ENCODE measurements around the gene UNC5C. TPM values are rescaled to one million over a fixed set of nuclear protein-coding genes. Genes with fewer than 3 reads are reported as not detected.

The UNC5C gene
- total RNA-seq, 1 experiment from 2014 or later: 8.2 TPM

- intact Hi-C loops (cut with micrococcal nuclease; ENCODE audit: unreplicated experiment) (no loop called here), in situ Hi-C loops (cut with HindIII; ENCODE audit: low pct_unique_long_range_greater_than_20kb, low sequenced_read_pairs) (no loop called here)
- Histone ChIP-seq H3K4me3 (ENCODE audit: low read depth in 2 of 2, low read length in 2 of 2) (no peak overlapping the region), H3K9me3 (ENCODE audit: control insufficient read depth, insufficient read depth, low read depth, low read length) (no peaks in the 10 kb centered on the region), H3K27me3 (ENCODE audit: control insufficient read depth, insufficient read depth, low read length) (no peaks in the 10 kb centered on the region), H3K36me3 (ENCODE audit: control insufficient read depth, insufficient read depth, low read length) (no peaks in the 10 kb centered on the region), H3K27ac (ENCODE audit: low read length) (no peak overlapping the region), H3K4me1 (ENCODE audit: control insufficient read depth, insufficient read depth, low read length) (no peaks in the 10 kb centered on the region)
- ATAC-seq: no peak
- CTCF ChIA-PET: no interaction called here
- no peak for TF ChIP-seq REST (IDR thresholded peaks at IDR 0.05; ENCODE audit: insufficient read depth in 1 of 2, low read depth in 2 of 2, low read length in 1 of 2)
- TF ChIP-seq TCF7L2 (IDR thresholded peaks at IDR 0.05; ENCODE audit: low read depth, low read length): no peak
- TF ChIP-seq SIN3A (IDR thresholded peaks at IDR 0.05; ENCODE audit: borderline replicate concordance, insufficient read depth, low read depth, low read length): no peak
- TF ChIP-seq, protein P1, sequence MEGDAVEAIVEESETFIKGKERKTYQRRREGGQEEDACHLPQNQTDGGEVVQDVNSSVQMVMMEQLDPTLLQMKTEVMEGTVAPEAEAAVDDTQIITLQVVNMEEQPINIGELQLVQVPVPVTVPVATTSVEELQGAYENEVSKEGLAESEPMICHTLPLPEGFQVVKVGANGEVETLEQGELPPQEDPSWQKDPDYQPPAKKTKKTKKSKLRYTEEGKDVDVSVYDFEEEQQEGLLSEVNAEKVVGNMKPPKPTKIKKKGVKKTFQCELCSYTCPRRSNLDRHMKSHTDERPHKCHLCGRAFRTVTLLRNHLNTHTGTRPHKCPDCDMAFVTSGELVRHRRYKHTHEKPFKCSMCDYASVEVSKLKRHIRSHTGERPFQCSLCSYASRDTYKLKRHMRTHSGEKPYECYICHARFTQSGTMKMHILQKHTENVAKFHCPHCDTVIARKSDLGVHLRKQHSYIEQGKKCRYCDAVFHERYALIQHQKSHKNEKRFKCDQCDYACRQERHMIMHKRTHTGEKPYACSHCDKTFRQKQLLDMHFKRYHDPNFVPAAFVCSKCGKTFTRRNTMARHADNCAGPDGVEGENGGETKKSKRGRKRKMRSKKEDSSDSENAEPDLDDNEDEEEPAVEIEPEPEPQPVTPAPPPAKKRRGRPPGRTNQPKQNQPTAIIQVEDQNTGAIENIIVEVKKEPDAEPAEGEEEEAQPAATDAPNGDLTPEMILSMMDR (IDR thresholded peaks at IDR 0.05): no peak
- no peak for TF ChIP-seq POLR2AphosphoS5 (IDR thresholded peaks at IDR 0.05; ENCODE audit: low read depth, low read length)
- BruUV-seq (replicated peaks): no TSS peak
- POLR2A ChIA-PET: no interaction called here
- no peak for DNase-seq (ENCODE audit: low read depth, low spot score)
Observed at GRCh38 chr4:95181243-95181995, 367.4 kb downstream of the UNC5C start.

GRCh38 chr4:95180531-95181242, 368.1 kb downstream of the UNC5C start:
- BruUV-seq (replicated peaks): no TSS peak
- Histone ChIP-seq H3K27me3 (ENCODE audit: control insufficient read depth, insufficient read depth, low read length) (no peaks in the 10 kb centered on the region), H3K4me1 (ENCODE audit: control insufficient read depth, insufficient read depth, low read length) (no peaks in the 10 kb centered on the region), H3K27ac (ENCODE audit: low read length) (no peak overlapping the region), H3K36me3 (ENCODE audit: control insufficient read depth, insufficient read depth, low read length) (no peaks in the 10 kb centered on the region), H3K9me3 (ENCODE audit: control insufficient read depth, insufficient read depth, low read depth, low read length) (no peaks in the 10 kb centered on the region), H3K4me3 (ENCODE audit: low read depth in 2 of 2, low read length in 2 of 2) (no peak overlapping the region)
- in situ Hi-C loops (cut with HindIII; ENCODE audit: low pct_unique_long_range_greater_than_20kb, low sequenced_read_pairs) (no loop called here), intact Hi-C loops (cut with micrococcal nuclease; ENCODE audit: unreplicated experiment) (no loop called here)
- ATAC-seq: no peak
- DNase-seq (ENCODE audit: low read depth, low spot score): no peak
- ChIA-PET CTCF (no interaction called here), POLR2A (no interaction called here)
- no peak for TF ChIP-seq TCF7L2 (IDR thresholded peaks at IDR 0.05; ENCODE audit: low read depth, low read length)
- TF ChIP-seq REST (IDR thresholded peaks at IDR 0.05; ENCODE audit: insufficient read depth in 1 of 2, low read depth in 2 of 2, low read length in 1 of 2): no peak
- no peak for TF ChIP-seq POLR2AphosphoS5 (IDR thresholded peaks at IDR 0.05; ENCODE audit: low read depth, low read length)
- no peak for TF ChIP-seq SIN3A (IDR thresholded peaks at IDR 0.05; ENCODE audit: borderline replicate concordance, insufficient read depth, low read depth, low read length)
- TF ChIP-seq, protein P1 (IDR thresholded peaks at IDR 0.05): no peak

All from Panc1 (cell line).